SKM-1 (cell line): ENCODE results near the gene GPR39.
A peak's percentile ranks its signal among the peaks of the same experiment; 100 is the strongest.
"Not testable (repeated sequence)": the region's sequence is repeated elsewhere in the genome, so short reads cannot be mapped to it uniquely, and the experiment has no call there.

Experiments
- DNase-seq: peaks from one replicate; lab custom pipeline; 2025; ENCODE audit not compliant: unreplicated experiment; lab: John Stamatoyannopoulos, UW

Gene GPR39

GRCh38 chr2:132489150-132489549 is 72.5 kb downstream of the GPR39 start:
- DNase-seq, result no peak

DNA sequence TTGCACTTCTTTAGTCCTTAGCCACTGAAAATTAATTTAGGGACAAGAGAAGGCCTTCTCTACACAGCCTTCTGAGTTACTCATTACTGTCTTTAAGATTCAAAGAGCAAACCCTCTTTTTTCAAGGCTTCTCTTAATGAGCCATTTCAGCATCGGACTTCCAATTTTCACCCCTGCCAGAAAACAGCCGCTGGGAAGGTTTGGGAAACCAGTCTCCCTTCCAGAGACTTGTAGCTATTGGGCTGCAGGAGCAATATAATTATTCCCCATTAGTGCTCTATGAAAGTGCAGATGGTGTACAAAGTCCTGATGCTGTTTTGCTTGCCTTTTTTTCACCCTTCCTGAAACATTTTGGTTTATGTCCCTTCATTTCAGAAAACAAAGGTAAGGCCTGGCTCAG is 79.3 kb downstream of the GPR39 start:
- DNase-seq, result no peak

DNA sequence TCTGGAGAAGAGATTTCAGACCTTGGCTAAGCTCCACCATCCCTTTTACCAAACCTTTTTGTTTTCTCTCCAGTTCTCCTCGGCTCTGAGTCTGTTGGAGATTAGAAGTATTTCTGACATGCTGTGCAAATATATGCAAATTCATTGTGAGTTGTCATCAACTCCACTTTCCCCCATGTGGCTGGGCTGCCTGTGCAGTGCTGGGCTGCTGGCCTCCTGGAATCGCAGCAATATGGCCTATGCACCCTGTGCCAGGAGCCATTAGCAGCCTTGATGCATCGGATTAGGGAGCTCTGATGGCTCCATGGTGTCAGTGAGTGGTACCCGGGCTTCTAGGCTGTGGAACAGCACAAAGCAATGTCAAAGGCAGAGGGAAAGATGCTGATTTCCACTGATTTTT is 80.0 kb downstream of the GPR39 start:
- DNase-seq, result no peak

GRCh38 chr2:132497591-132497990 is 81.0 kb downstream of the GPR39 start:
- DNase-seq, result no peak

GRCh38 chr2:132503701-132504100 is 87.1 kb downstream of the GPR39 start:
- no peak for DNase-seq

DNA sequence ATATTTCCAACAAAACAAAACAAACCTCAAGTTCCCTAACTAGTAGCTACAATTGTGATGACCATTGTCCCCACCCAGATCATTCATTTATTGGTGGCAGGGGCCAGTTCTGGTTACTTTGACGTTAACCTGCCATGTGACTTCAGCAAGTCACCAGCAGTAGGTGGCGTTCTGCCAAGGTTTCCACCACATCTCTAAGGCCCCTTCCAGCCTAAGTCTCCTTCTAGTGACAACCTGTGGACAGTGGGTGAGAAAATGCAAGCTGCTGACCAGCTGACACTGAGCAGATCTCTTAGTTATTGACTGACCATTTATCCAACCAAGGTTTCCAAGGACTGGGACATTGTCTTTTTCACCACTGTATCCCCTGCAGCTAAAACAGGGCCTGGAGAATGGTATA is 98.4 kb downstream of the GPR39 start:
- no peak for DNase-seq

- DNase-seq, result no peak
Observed at GRCh38 chr2:132517386-132517785, 100.8 kb downstream of the GPR39 start.

DNA sequence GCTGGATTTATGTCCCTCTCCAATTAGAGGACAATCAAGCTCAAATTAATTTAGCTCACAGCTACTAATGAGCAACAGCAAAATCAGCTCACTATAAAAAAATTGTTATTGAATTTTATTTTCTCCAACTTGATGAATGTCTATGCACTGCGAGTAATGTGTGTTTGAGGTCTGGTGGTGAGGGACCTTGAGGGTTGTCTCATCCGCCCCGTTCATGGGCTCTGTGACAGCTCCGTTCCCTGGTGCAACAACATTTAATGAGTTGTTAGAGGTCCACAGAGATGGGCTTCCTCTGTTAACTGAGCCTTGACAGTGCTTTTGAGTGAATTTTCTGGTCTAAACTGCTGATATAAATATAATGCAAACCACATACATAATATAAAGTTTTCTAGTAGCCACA is 101.7 kb downstream of the GPR39 start:
- no peak for DNase-seq

GRCh38 chr2:132519566-132519965 is 103.0 kb downstream of the GPR39 start:
- no peak for DNase-seq

GRCh38 chr2:132521341-132521740 is 104.7 kb downstream of the GPR39 start:
- DNase-seq, result no peak

- no peak for DNase-seq
Observed at GRCh38 chr2:132522901-132523300, 106.3 kb downstream of the GPR39 start.

DNA sequence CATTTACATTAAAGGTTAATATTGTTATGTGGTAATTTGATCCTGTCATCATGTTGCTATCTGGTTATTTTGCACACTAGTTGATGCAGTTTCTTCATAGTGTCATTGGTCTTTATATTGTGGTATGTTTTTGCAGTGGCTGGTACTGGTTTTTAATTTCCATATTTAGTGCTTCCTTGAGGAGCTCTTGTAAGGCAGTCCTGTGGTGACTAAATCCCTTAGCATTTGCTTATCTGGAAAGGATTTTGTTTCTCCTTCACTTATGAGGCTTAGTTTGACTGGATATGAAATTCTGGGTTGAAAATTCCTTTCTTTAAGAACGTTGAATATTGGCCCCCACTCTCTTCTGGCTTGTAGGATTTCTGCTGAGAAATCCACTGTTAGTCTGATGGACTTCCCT is 120.5 kb downstream of the GPR39 start:
- DNase-seq, result not testable (repeated sequence)

GRCh38 chr2:132538331-132538855 is 121.8 kb downstream of the GPR39 start:
- DNase-seq, result no peak

GRCh38 chr2:132540166-132540565 is 123.6 kb downstream of the GPR39 start:
- DNase-seq, result no peak

- DNase-seq, result peak; percentile 10
Observed at GRCh38 chr2:132542953-132543569, 126.5 kb downstream of the GPR39 start.

- no peak for DNase-seq
Observed at GRCh38 chr2:132544006-132544630, 127.5 kb downstream of the GPR39 start.

DNA sequence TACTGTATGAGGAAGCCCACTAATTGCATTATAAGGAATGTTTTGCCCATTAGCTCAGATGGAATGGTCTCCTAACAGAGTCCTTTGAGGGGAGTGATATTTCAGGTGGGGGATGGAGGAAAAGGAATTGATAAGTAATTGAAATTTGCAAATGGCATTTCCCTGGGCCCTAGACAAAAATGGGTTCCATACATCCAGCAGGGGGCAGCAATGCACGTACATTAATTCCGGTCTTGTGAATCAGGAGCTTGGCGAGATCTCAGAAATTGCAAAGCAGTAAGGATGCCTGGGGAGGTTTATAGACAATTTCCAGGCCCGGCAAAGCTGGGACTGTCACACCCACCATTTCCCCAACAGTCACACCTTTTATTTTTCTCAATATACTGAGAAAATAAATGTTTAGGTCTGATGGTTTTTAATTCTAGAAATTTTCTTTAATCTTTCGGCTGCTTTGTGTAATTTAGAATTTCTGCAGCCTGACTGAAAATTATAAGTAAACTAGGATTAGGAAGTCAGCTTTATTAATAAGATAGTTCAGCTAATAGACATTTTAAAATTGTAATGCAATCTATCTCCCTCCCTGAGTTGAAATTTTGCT is 130.6 kb downstream of the GPR39 start:
- DNase-seq, result peak; percentile 25

DNA sequence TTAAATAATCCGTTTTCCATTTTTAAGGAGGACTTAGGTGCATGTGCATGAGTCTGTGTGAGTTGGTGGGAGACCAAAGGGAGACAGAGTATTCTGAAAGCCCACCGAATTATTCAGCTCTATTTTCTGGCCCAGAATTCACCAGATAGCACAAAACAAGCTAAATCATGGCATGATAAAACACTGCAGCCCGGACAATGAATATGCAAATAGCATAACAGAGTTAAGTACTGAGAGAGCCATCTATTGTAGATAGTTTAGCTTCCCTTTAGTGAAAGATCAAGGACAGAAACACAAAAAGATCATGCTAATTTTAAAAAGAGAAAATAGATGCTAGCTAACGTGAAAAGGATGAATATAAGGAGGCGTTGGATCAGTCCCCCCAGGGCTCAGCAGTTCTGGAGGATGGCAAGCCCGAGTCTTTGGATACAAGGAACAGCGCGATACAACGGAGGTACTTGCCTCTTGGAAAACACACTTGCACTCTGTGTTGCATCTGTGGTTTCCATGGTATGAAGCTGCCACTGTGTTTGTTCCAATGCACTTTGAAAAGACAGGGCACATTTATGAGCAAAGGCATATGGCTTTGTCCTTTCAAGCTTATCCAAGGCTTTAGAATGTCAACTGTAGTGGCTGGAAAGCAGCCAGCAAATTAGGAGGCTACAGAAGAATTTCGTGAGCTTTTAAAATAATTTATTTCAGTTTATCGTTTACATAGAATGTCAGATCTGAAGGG is 133.5 kb downstream of the GPR39 start:
- DNase-seq, result no peak

DNA sequence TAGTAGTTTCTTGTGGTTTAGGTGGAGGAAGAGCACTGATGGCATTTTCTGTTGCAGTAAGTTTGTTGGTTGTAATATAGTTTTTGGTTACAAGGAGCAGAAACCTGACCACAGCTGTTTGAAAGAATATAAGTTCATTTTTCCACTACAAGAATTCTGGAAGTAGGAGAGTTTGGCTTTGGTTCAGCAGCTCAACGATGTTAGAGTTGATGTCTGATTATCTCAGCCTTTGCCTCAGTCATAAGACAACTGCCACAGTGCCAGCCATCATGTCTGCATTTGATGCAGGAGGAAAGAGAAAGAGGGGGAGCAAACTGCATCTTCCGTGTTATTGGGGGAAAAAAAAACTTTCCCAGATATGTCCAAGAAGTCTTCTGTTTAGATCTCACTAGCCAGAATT is 134.3 kb downstream of the GPR39 start:
- no peak for DNase-seq

- DNase-seq, result no peak
Observed at GRCh38 chr2:132557694-132558093, 141.1 kb downstream of the GPR39 start.

DNA sequence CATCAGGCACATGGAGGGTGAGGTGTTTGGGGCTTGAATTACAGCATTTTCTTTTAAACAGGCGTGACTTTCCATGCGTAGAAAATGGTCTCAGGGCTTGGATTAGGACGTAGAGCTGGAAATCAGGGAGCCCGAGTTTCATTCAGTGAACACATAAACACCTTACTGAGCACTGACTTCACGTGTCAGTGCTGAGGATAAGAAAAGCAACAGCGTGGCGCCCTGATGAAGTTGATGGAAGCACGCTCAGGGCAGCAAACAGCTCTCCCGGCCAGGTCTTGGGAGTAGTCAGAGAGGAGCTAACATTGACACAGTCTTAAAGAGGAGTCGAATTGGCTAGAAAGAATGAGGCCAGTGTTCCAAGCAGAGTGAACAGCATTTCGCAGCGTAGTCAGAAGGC is 142.7 kb downstream of the GPR39 start:
- no peak for DNase-seq

DNA sequence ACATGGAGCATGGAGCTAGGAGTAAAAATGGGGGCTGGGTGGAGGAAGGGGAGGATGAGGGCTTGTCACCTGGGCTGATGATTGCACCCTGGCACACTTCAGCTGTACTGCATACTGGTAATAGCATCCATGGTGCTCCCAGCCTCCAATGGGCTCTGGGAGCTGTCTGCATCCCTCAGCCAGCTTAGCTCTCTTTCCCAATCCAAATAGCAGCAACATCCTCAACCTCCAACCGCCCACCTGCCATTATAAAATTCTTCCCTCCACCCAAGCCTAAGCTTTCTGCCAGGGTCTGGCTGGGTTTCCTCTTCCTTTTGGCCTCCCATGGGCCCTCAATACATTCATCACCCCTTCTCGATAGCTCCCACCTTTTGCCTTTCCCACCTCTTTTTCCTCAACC is 143.3 kb downstream of the GPR39 start:
- no peak for DNase-seq
